ENCODE results near the gene SAP30BP. TPM values are rescaled to one million over a fixed set of nuclear protein-coding genes. Genes with fewer than 3 reads are reported as not detected.

The SAP30BP gene
- total and polyA plus RNA-seq, 2 of the 13 experiments (the other 11 are each of a cell fraction or from before 2014, with no cell fraction given), result 67.7 to 99.4 TPM

GRCh38 chr17:75753514-75754377 lies 86.6 kb downstream of the SAP30BP start (continued):
- TF ChIP-seq ZNF609 (CRISPR knock-in tag; IDR thresholded peaks at IDR 0.05; ENCODE audit: borderline replicate concordance), result no peak
- 0 out of 2 replicates have a peak, but pooled peaks have one; percentile 11 for TF ChIP-seq ZNF879 (CRISPR knock-in tag; IDR thresholded peaks at IDR 0.05)
- no peak for TF ChIP-seq ZNF18 (CRISPR knock-in tag; IDR thresholded peaks at IDR 0.05; ENCODE audit: insufficient replicate concordance)
- TF ChIP-seq THAP11 (CRISPR knock-in tag; IDR thresholded peaks at IDR 0.05), result peak; percentile 57
- TF ChIP-seq NFIC (IDR thresholded peaks at IDR 0.05; ENCODE audit: low read length), result no peak
- TF ChIP-seq ZC3H4 (CRISPR knock-in tag; IDR thresholded peaks at IDR 0.05; ENCODE audit: borderline replicate concordance), result no peak
- TF ChIP-seq ZBTB1 (CRISPR knock-in tag; IDR thresholded peaks at IDR 0.05; ENCODE audit: borderline replicate concordance), result no peak
- TF ChIP-seq RELA (CRISPR knock-in tag; IDR thresholded peaks at IDR 0.05), result no peak
- no peak for TF ChIP-seq RBM22 (optimal IDR thresholded peaks at IDR 0.05; ENCODE audit: low read length)
- TF ChIP-seq RFX1 (IDR thresholded peaks at IDR 0.05), result no peak
- peak; percentile 66; the same call in 1 of the 2 replicates for TF ChIP-seq ZNF562 (CRISPR knock-in tag; IDR thresholded peaks at IDR 0.05; ENCODE audit: borderline replicate concordance)
- TF ChIP-seq FOSL2 (CRISPR knock-in tag; IDR thresholded peaks at IDR 0.05), result no peak
- no peak; the same call in 1 of the 2 replicates for TF ChIP-seq WIZ (CRISPR knock-in tag; IDR thresholded peaks at IDR 0.05)
- TF ChIP-seq EZH2 (conservative IDR thresholded peaks at IDR 0.05; ENCODE audit: low read depth, low read length), result no peak
- TF ChIP-seq CEBPG (CRISPR knock-in tag; IDR thresholded peaks at IDR 0.05), result peak; percentile 14; the same call in 1 of the 2 replicates
- TF ChIP-seq ZNF549 (CRISPR knock-in tag; IDR thresholded peaks at IDR 0.05), result 0 out of 2 replicates have a peak, but pooled peaks have one; percentile 35
- no peak for TF ChIP-seq AFF4 (CRISPR knock-in tag; IDR thresholded peaks at IDR 0.05)
